ENCODE measurements around the gene NTN1.

The NTN1 gene

GRCh38 chr17:9054126-9054975 is 33.0 kb downstream of the NTN1 start:
- Histone ChIP-seq H3F3A (ENCODE audit: insufficient read depth, low read length) (no peaks in the 10 kb centered on the region), H3K36me3 (ENCODE audit: insufficient read depth, low read length) (no peaks in the 10 kb centered on the region), H3K9ac (ENCODE audit: low read length) (no peak overlapping the region), H4K20me1 (ENCODE audit: insufficient read depth, low read length) (no peaks in the 10 kb centered on the region), H3K4me2 (ENCODE audit: low read length) (no peak overlapping the region), H3K9me3 (ENCODE audit: low read length) (no peaks in the 10 kb centered on the region), H3K27ac (ENCODE audit: low read depth, low read length, poor library complexity, severe bottlenecking) (no peak overlapping the region), H3K27me3 (ENCODE audit: insufficient read depth, low read length) (no peaks in the 10 kb centered on the region; the same call in 1 of the 2 replicates), H3K4me3 (ENCODE audit: low read depth, low read length, poor library complexity, severe bottlenecking) (no peak overlapping the region), H2AFZ (ENCODE audit: low read length) (no peak overlapping the region), H3K9me2 (ENCODE audit: low read depth, low read length) (no peaks in the 10 kb centered on the region), H3K79me2 (ENCODE audit: insufficient read depth, low read length) (no peaks in the 10 kb centered on the region), H3K4me1 (ENCODE audit: insufficient read depth, low read length, severe bottlenecking) (no peaks in the 10 kb centered on the region)
- TF ChIP-seq EZH2 (IDR thresholded peaks at IDR 0.05; ENCODE audit: borderline replicate concordance, low read length): no peak
- TF ChIP-seq CTCF (IDR thresholded peaks at IDR 0.05; ENCODE audit: low read length): no peak

GRCh38 chr17:9055281-9055680 is 34.0 kb downstream of the NTN1 start:
- Histone ChIP-seq H3K36me3 (ENCODE audit: insufficient read depth, low read length) (no peaks in the 10 kb centered on the region), H3K9me3 (ENCODE audit: low read length) (no peaks in the 10 kb centered on the region), H3K4me1 (ENCODE audit: insufficient read depth, low read length, severe bottlenecking) (no peaks in the 10 kb centered on the region), H3F3A (ENCODE audit: insufficient read depth, low read length) (no peaks in the 10 kb centered on the region), H3K27me3 (ENCODE audit: insufficient read depth, low read length) (no peaks in the 10 kb centered on the region; the same call in 1 of the 2 replicates), H3K27ac (ENCODE audit: low read depth, low read length, poor library complexity, severe bottlenecking) (no peak overlapping the region), H3K9me2 (ENCODE audit: low read depth, low read length) (no peaks in the 10 kb centered on the region), H2AFZ (ENCODE audit: low read length) (no peak overlapping the region), H3K4me2 (ENCODE audit: low read length) (no peak overlapping the region), H3K9ac (ENCODE audit: low read length) (no peak overlapping the region), H3K4me3 (ENCODE audit: low read depth, low read length, poor library complexity, severe bottlenecking) (no peak overlapping the region), H3K79me2 (ENCODE audit: insufficient read depth, low read length) (no peaks in the 10 kb centered on the region), H4K20me1 (ENCODE audit: insufficient read depth, low read length) (no peaks in the 10 kb centered on the region)
- no peak for TF ChIP-seq CTCF (IDR thresholded peaks at IDR 0.05; ENCODE audit: low read length)
- TF ChIP-seq EZH2 (IDR thresholded peaks at IDR 0.05; ENCODE audit: borderline replicate concordance, low read length): no peak

- H3F3A ChIP-seq (ENCODE audit: insufficient read depth, low read length): no peaks in the 10 kb centered on the region
- no peak overlapping the region for H3K9ac ChIP-seq (ENCODE audit: low read length)
- no peak overlapping the region for H3K4me3 ChIP-seq (ENCODE audit: low read depth, low read length, poor library complexity, severe bottlenecking)
- H3K9me2 ChIP-seq (ENCODE audit: low read depth, low read length): no peaks in the 10 kb centered on the region
- no peak overlapping the region for H3K27ac ChIP-seq (ENCODE audit: low read depth, low read length, poor library complexity, severe bottlenecking)
- H3K27me3 ChIP-seq (ENCODE audit: insufficient read depth, low read length): no peaks in the 10 kb centered on the region; the same call in 1 of the 2 replicates
- no peaks in the 10 kb centered on the region for H3K36me3 ChIP-seq (ENCODE audit: insufficient read depth, low read length)
- H3K9me3 ChIP-seq (ENCODE audit: low read length): no peaks in the 10 kb centered on the region
- H2AFZ ChIP-seq (ENCODE audit: low read length): no peak overlapping the region
- H3K4me2 ChIP-seq (ENCODE audit: low read length): no peak overlapping the region
- TF ChIP-seq EZH2 (IDR thresholded peaks at IDR 0.05; ENCODE audit: borderline replicate concordance, low read length) (no peak), CTCF (IDR thresholded peaks at IDR 0.05; ENCODE audit: low read length) (no peak)
- no peaks in the 10 kb centered on the region for H3K79me2 ChIP-seq (ENCODE audit: insufficient read depth, low read length)
- H3K4me1 ChIP-seq (ENCODE audit: insufficient read depth, low read length, severe bottlenecking): no peaks in the 10 kb centered on the region
- no peaks in the 10 kb centered on the region for H4K20me1 ChIP-seq (ENCODE audit: insufficient read depth, low read length)
These were observed 35.3 kb downstream of the NTN1 start for GRCh38 chr17:9056566-9056965.

Measured in OCI-LY1 (cell line).